HPDE6-E6E7 (cell line): ENCODE data around the gene SPAG6.
"Not testable (repeated sequence)": the region's sequence is repeated elsewhere in the genome, so short reads cannot be mapped to it uniquely, and the experiment has no call there.

Experiments
- DNase-seq: peaks from one replicate; pipeline ENCODE4 v3.0.0; 2011; ENCODE audit warnings: missing footprints; ENCODE audit errors: extremely low spot score

SPAG6 gene

GRCh38 chr10:22341190-22341925 lies 3.9 kb upstream of the SPAG6 start:
- DNase-seq, result no peak

GRCh38 chr10:22341926-22342196 lies 3.4 kb upstream of the SPAG6 start:
- no peak for DNase-seq

- DNase-seq, result no peak
Measured at GRCh38 chr10:22342421-22342820, 2.9 kb upstream of the SPAG6 start.

GRCh38 chr10:22343731-22344130 lies 1.6 kb upstream of the SPAG6 start:
- no peak for DNase-seq

GRCh38 chr10:22344249-22344648 lies 1.0 kb upstream of the SPAG6 start:
- DNase-seq, result no peak

- no peak for DNase-seq
Measured at GRCh38 chr10:22344781-22345300, 455 bp upstream of the SPAG6 start.

GRCh38 chr10:22346096-22346661 lies 883 bp downstream of the SPAG6 start:
- no peak for DNase-seq

GRCh38 chr10:22349755-22350154 lies 4.5 kb downstream of the SPAG6 start:
- no peak for DNase-seq

GRCh38 chr10:22351131-22351703 lies 5.9 kb downstream of the SPAG6 start:
- DNase-seq, result no peak

GRCh38 chr10:22356324-22356873 lies 11.1 kb downstream of the SPAG6 start:
- DNase-seq, result no peak

GRCh38 chr10:22357770-22358169 lies 12.5 kb downstream of the SPAG6 start:
- DNase-seq, result not testable (repeated sequence)

- DNase-seq, result no peak
Measured at GRCh38 chr10:22363305-22363704, 18.0 kb downstream of the SPAG6 start.

GRCh38 chr10:22364407-22365140 lies 19.3 kb downstream of the SPAG6 start:
- DNase-seq, result no peak

GRCh38 chr10:22365233-22365632 lies 19.9 kb downstream of the SPAG6 start:
- no peak for DNase-seq

- DNase-seq, result no peak
Measured at GRCh38 chr10:22365644-22366434, 20.5 kb downstream of the SPAG6 start.

GRCh38 chr10:22366435-22366703 lies 21.1 kb downstream of the SPAG6 start:
- DNase-seq, result no peak

GRCh38 chr10:22366771-22367170 lies 21.5 kb downstream of the SPAG6 start:
- DNase-seq, result no peak

- DNase-seq, result no peak
Measured at GRCh38 chr10:22367471-22367870, 22.2 kb downstream of the SPAG6 start.

- DNase-seq, result no peak
Measured at GRCh38 chr10:22368402-22368801, 23.1 kb downstream of the SPAG6 start.

GRCh38 chr10:22368981-22369380 lies 23.7 kb downstream of the SPAG6 start:
- DNase-seq, result no peak

- no peak for DNase-seq
Measured at GRCh38 chr10:22369434-22370072, 24.3 kb downstream of the SPAG6 start.
